GM12801 (cell line): ENCODE results near the gene RUVBL2.
"Not testable (repeated sequence)": the region's sequence is repeated elsewhere in the genome, so short reads cannot be mapped to it uniquely, and the experiment has no call there.

Experiments
- CTCF ChIP-seq: IDR thresholded peaks from one replicate; pipeline ENCODE4 v1.5.1; 2011; ENCODE audit warnings: control low read depth; ENCODE audit not compliant: insufficient read length; ENCODE audit errors: extremely low read depth

RUVBL2 gene

GRCh38 chr19:49024233-49024632 lies 30.5 kb downstream of the RUVBL2 start, which contains the start of gene CGB3:
CGB3 (minus strand) TSS chr19:49024333; CDS start chr19:49023971, 362 bp downstream.
- not testable (repeated sequence) for TF ChIP-seq CTCF

- not testable (repeated sequence) for TF ChIP-seq CTCF
These were observed 38.1 kb downstream of the RUVBL2 start, which contains the start of gene CGB2 for GRCh38 chr19:49031642-49032301. CGB2 (plus strand) TSS chr19:49031890; CDS start chr19:49032096, 206 bp downstream.

- not testable (repeated sequence) for TF ChIP-seq CTCF
These were observed 43.1 kb downstream of the RUVBL2 start, which contains the start of gene CGB1 for GRCh38 chr19:49036815-49037214. CGB1 (minus strand) TSS chr19:49036895; CDS start chr19:49036711, 184 bp downstream.

- TF ChIP-seq CTCF = no peak
These were observed 48.5 kb downstream of the RUVBL2 start for GRCh38 chr19:49042177-49042576.

GRCh38 chr19:49043548-49043947 lies 49.9 kb downstream of the RUVBL2 start, which contains the start of gene CGB5:
CGB5 (plus strand) TSS chr19:49043848; CDS start chr19:49044210, 362 bp downstream.
- not testable (repeated sequence) for TF ChIP-seq CTCF

- TF ChIP-seq CTCF = not testable (repeated sequence)
These were observed 55.3 kb downstream of the RUVBL2 start, which contains the start of gene CGB8 for GRCh38 chr19:49049011-49049410. CGB8 (minus strand) TSS chr19:49049111; CDS start chr19:49048739, 372 bp downstream.

GRCh38 chr19:49056101-49056901 lies 62.6 kb downstream of the RUVBL2 start:
- no peak for TF ChIP-seq CTCF
